ENCODE measurements around the gene IQCF2. TPM values are rescaled to one million over a fixed set of nuclear protein-coding genes. Genes with fewer than 3 reads are reported as not detected.

Gene IQCF2
- total RNA-seq, result not detected

DNA sequence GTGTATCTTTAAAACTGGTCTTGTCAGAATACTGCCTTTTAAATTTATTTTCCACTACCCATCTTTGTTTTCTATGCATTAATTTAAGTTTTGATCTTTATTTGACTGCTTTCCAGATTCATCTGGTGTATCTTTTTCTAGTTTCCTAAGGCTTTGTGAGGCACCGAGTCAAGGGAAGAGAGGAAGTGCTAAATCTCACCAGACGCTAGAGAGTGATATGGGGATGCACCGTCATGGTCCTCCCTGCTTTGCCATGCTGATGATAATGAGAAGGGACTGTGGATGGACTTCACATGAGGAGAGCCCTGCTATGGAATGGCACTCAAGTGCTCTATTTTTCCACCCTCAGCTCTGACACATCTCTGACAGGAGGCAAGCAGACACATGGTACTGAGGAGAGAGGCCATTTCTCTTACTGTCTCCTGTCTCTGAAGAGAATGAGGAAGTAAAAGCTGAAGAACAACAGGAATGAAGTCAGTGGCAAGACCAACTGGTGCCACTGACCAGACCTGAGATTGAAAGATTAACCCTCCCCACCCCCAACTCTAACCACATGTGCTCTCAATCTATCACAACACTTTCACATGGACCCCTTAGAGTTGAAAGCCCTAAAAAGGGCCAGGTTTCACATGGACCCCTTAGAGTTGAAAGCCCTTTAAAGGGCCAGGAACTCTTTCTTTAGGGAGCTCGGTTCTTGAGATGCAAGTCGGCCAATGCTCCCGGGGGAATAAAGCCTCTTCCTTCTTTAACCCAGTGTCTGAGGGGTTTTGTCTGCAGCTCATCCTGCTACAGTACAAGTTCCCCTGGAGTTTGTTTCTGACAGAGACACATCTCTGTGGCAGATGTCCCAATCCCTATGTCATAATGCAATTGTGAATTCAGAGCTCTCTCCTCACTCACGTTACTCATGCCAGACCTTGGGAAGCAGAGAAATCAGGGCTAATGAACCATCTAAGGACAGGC is at the start of gene IQCF2:
IQCF2 (plus strand) TSS at position 913 of the 963 bp plus-strand sequence. CDS start 52 bp downstream, outside the sequence.
- H3K4me1 ChIP-seq, result no peaks in the 10 kb centered on the region
- H3K9me3 ChIP-seq, result no peaks in the 10 kb centered on the region
- no peaks in the 10 kb centered on the region for H3K36me3 ChIP-seq
- TF ChIP-seq POLR2A (IDR thresholded peaks at IDR 0.05), result no peak
- TF ChIP-seq, protein P1, sequence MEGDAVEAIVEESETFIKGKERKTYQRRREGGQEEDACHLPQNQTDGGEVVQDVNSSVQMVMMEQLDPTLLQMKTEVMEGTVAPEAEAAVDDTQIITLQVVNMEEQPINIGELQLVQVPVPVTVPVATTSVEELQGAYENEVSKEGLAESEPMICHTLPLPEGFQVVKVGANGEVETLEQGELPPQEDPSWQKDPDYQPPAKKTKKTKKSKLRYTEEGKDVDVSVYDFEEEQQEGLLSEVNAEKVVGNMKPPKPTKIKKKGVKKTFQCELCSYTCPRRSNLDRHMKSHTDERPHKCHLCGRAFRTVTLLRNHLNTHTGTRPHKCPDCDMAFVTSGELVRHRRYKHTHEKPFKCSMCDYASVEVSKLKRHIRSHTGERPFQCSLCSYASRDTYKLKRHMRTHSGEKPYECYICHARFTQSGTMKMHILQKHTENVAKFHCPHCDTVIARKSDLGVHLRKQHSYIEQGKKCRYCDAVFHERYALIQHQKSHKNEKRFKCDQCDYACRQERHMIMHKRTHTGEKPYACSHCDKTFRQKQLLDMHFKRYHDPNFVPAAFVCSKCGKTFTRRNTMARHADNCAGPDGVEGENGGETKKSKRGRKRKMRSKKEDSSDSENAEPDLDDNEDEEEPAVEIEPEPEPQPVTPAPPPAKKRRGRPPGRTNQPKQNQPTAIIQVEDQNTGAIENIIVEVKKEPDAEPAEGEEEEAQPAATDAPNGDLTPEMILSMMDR (IDR thresholded peaks at IDR 0.05), result no peak
- no peak within 1 kb of the TSS for H3K4me3 ChIP-seq
- intact Hi-C loops (cut with DNase I; ENCODE audit: low total_unique reads), result no loop called here
- H3K27ac ChIP-seq, result no peak within 1 kb of the TSS
- no peak for DNase-seq
- no peaks in the 10 kb centered on the region for H3K27me3 ChIP-seq

DNA sequence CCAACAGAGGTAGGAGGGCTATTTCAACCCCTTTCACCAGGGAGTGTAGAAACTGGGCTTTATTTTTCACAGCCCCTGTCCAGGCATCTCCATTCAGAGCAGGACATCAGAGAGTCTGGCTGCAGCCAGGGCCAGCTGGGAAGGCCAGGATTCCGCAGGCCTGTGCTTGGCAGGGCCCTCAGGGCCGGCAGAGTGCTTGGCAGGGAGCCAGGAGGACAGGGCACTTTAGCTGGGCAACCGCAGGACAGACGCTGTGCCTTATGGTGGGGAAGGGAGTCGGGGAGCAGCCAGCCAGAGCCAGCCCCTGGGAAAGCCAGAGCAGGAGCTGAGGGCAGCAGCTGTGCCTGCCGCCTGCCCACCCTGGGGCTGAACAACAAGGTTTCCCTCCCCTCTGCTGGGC is 47.9 kb upstream of the IQCF2 start:
- no peaks in the 10 kb centered on the region for H3K36me3 ChIP-seq
- no peak overlapping the region for H3K27ac ChIP-seq
- TF ChIP-seq POLR2A (IDR thresholded peaks at IDR 0.05), result no peak
- TF ChIP-seq, protein P1 (IDR thresholded peaks at IDR 0.05), result no peak
- H3K4me3 ChIP-seq, result no peak overlapping the region
- no peaks in the 10 kb centered on the region for H3K4me1 ChIP-seq
- H3K9me3 ChIP-seq, result no peaks in the 10 kb centered on the region
- intact Hi-C loops (cut with DNase I; ENCODE audit: low total_unique reads), result no loop called here
- no peaks in the 10 kb centered on the region for H3K27me3 ChIP-seq
- no peak for DNase-seq

DNA sequence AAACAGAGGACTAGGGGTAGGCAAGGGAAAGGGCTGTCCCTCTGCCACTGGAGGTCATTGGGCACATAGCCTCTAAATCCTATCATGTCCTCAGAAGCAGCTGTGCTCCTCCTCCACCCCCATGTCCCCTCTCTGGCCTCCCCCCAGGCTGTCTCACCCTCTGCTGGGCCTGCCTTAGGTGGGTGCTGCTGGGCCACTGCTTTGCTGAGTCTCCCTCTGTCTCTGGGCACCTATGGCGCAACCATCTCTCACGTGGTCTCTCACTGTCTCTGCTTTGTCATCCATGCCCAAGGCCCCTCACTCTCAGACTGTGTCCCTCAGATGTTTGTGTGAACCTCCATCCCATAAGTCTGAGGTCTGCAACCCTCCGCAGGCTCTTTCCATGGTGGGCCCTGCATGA is 47.4 kb upstream of the IQCF2 start:
- intact Hi-C loops (cut with DNase I; ENCODE audit: low total_unique reads), result no loop called here
- no peak overlapping the region for H3K4me3 ChIP-seq

DNA sequence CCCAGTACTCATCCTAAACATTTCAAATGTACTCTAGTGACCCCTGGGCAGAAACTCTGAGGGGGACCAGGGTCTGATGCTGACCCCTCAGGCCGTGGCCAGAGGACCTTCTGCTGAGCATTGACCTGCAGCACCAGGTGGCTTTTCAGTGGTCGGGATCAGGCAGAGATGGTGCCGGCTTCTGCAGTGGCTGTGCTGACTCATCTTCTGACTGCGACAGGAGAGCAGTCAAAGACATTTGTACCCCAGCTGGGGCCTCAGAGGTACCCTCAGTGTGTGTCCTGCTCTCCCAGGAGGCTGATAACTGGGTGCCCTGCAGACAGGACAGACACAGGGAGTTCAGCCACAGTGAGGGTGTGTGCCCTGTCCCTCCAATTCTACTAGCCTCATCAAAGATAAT is 45.8 kb upstream of the IQCF2 start:
- intact Hi-C loops (cut with DNase I; ENCODE audit: low total_unique reads), result no loop called here
- no peak overlapping the region for H3K4me3 ChIP-seq
- DNase-seq, result no peak
- no peak overlapping the region for H3K27ac ChIP-seq
- no peaks in the 10 kb centered on the region for H3K9me3 ChIP-seq
- no peaks in the 10 kb centered on the region for H3K4me1 ChIP-seq
- no peak for TF ChIP-seq POLR2A (IDR thresholded peaks at IDR 0.05)
- TF ChIP-seq, protein P1 (IDR thresholded peaks at IDR 0.05), result no peak
- H3K27me3 ChIP-seq, result no peaks in the 10 kb centered on the region
- no peaks in the 10 kb centered on the region for H3K36me3 ChIP-seq

More for the DNA sequence above, 47.4 kb upstream of the IQCF2 start:
- no peaks in the 10 kb centered on the region for H3K9me3 ChIP-seq
- TF ChIP-seq, protein P1 (IDR thresholded peaks at IDR 0.05), result no peak
- no peak for TF ChIP-seq POLR2A (IDR thresholded peaks at IDR 0.05)
- H3K27ac ChIP-seq, result no peak overlapping the region
- no peaks in the 10 kb centered on the region for H3K36me3 ChIP-seq
- H3K4me1 ChIP-seq, result no peaks in the 10 kb centered on the region
- no peak for DNase-seq
- H3K27me3 ChIP-seq, result no peaks in the 10 kb centered on the region

DNA sequence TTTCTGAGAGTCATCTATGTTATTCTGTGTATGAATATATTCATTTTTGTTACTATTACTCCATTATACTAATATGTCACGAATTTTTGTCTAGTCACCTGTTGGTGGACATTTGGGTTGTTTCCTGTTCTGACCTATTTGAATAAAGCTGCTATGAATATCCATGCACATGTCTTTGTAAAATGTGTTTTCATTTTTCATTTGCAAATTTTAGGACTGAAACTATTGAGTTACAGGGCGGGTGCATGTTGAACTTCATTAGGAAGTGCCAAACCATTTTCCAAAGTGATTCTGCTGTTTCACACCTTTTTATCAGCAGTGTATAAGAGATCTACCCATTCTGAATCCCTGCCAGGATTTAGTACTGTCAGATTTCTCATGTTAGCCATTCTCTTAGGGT is 44.7 kb upstream of the IQCF2 start:
- DNase-seq, result no peak
- H3K4me1 ChIP-seq, result no peaks in the 10 kb centered on the region
- intact Hi-C loops (cut with DNase I; ENCODE audit: low total_unique reads), result no loop called here
- TF ChIP-seq, protein P1 (IDR thresholded peaks at IDR 0.05), result no peak
- TF ChIP-seq POLR2A (IDR thresholded peaks at IDR 0.05), result no peak
- no peaks in the 10 kb centered on the region for H3K36me3 ChIP-seq
- H3K27ac ChIP-seq, result no peak overlapping the region
- H3K27me3 ChIP-seq, result no peaks in the 10 kb centered on the region
- no peaks in the 10 kb centered on the region for H3K9me3 ChIP-seq
- H3K4me3 ChIP-seq, result no peak overlapping the region
